HG02943 (cell line): ENCODE results near the gene CRTAC1.

ENCODE experiments used
- ATAC-seq: cut with Tn5 transposase; IDR thresholded peaks from one replicate; pipeline ENCODE4 v1.9.1; 2021; ENCODE audit warnings: mild to moderate bottlenecking, low read depth, moderate library complexity; ENCODE audit not compliant: unreplicated experiment

CRTAC1 gene

DNA sequence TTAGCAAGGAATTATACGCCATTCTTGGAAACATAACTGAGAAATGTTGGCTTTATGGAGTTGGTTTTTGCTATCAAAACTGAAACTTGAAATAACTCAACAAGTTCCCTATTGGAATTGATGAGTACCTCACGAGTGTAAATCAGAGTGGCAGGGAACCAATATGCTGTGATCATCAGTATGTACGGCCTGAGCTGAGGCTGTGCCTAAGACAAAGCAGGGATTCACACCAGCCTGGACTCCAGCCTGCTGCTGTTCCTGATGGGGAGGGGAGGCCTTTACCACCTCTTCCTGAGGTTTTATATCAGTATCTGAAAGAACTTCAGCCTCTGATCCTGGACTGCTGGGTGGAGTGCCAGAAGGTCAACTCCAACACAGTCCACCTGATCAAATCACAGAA is 52.7 kb downstream of the CRTAC1 start:
- no peak for ATAC-seq

GRCh38 chr10:97975598-97975997 is 54.8 kb downstream of the CRTAC1 start:
- no peak for ATAC-seq

- no peak for ATAC-seq
Measured at GRCh38 chr10:97974526-97975525, 55.6 kb downstream of the CRTAC1 start.

GRCh38 chr10:97974100-97974499 is 56.3 kb downstream of the CRTAC1 start:
- no peak for ATAC-seq

- no peak for ATAC-seq
Measured at GRCh38 chr10:97969538-97970079, 60.8 kb downstream of the CRTAC1 start.

DNA sequence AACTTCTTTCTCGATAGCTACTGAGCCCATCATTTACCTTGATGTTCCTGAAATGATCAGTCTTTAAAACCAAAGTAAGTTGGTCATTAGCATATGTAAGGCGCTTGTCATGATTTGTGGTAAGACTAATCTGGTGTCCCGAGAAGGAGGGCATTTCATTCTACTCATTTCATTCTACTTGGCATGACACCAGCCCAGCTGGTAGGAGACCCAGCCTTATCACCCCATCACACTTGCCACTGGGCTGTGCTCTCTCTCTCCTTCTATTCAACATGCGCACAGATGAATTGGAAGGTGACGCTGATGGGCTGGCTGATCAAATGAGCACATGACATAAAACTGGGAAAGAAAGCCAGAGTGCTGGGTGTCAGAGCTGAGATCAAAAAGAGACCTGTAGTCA is 65.7 kb downstream of the CRTAC1 start:
- no peak for ATAC-seq

- no peak for ATAC-seq
Measured at GRCh38 chr10:97961945-97962344, 68.5 kb downstream of the CRTAC1 start.

GRCh38 chr10:97960269-97961056 is 70.0 kb downstream of the CRTAC1 start:
- ATAC-seq: no peak

- ATAC-seq: no peak
Measured at GRCh38 chr10:97949462-97949861, 81.0 kb downstream of the CRTAC1 start.

GRCh38 chr10:97948822-97949221 is 81.6 kb downstream of the CRTAC1 start:
- no peak for ATAC-seq

DNA sequence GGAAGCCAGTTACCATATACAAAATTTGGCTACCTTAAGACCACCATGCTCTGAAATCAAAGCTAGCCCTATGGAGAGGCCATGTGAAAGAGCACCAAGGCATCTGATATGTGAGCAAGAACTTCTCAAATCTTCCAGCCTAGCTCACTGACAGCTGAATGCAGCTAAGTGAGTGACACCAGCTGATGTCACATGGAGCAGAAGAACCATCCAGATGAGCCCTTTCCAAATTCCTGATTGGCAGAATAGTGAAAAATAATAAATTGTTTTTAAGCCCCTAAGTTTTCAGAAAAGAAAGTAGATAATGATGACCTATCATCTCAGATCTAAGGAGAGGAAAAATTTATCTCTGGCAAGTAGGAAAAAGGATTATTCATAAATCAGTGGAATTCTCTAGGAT is 85.6 kb downstream of the CRTAC1 start:
- ATAC-seq: no peak

DNA sequence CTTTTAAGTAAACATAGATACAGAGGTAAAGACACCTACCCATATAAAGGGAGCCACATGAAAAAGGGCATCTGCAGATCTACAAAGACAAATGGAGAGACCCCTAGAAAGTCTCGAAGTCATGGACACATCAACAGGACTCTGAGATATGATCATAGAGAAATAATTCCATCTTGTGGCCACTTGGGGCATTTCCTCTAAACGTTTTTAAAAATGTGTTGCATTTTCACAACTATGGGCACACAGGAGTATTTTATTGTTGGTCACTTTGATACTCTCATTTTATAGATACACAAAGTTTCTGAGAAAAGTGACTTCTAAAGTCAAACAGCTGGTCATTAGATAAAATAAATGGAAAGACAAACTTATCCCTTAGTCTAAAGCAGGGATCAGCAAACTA is 87.1 kb downstream of the CRTAC1 start:
- ATAC-seq: no peak

GRCh38 chr10:97940534-97940933 is 89.9 kb downstream of the CRTAC1 start:
- no peak for ATAC-seq

DNA sequence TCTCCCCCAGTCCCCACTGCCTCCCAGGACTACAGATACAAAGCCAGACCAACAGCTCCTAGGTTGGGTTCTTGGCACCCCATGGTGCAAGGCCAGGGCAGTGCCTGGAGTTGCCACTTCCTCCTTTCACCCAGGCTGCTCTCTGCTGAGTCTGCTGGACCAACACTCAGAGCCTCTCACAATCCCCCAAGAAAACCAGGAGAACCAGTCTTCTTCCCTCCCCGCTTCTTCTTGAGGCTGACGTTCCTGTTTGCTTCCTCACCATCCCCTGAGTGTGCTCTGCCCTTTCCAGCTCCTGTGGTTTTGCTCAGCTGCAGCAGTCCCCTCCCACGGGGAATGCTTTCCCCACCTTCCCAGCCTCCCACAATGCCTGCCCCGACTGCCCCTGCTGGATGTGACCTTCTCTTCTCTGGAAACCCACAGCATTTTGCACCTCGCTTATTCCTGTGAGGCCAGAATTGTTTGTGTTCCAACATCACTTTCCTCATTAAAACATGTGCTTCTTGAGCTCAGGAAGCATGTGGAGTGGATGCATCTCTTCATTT is 90.9 kb downstream of the CRTAC1 start:
- ATAC-seq: no peak

GRCh38 chr10:97937928-97938327 is 92.5 kb downstream of the CRTAC1 start:
- no peak for ATAC-seq

GRCh38 chr10:97937054-97937453 is 93.4 kb downstream of the CRTAC1 start:
- no peak for ATAC-seq

DNA sequence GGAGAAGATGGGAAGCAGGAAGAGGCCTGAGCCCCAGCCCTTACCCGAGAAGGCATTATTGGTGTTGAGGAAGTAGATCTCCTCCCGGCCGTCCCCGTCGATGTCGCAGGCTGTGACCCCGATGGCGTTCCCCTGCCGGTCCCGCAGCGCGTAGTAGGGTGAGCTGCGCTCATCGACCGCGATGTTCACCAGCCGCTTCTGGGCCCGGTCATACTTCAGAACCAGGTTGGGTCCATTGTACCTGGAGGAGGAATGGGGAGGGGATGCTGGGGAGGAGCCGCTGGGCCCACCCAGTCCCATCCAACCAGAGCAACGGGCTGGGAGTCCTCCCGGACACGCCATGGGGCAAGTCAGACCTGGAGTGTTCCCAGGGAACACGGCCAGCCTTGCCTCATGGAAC is 94.3 kb downstream of the CRTAC1 start:
- ATAC-seq: no peak

DNA sequence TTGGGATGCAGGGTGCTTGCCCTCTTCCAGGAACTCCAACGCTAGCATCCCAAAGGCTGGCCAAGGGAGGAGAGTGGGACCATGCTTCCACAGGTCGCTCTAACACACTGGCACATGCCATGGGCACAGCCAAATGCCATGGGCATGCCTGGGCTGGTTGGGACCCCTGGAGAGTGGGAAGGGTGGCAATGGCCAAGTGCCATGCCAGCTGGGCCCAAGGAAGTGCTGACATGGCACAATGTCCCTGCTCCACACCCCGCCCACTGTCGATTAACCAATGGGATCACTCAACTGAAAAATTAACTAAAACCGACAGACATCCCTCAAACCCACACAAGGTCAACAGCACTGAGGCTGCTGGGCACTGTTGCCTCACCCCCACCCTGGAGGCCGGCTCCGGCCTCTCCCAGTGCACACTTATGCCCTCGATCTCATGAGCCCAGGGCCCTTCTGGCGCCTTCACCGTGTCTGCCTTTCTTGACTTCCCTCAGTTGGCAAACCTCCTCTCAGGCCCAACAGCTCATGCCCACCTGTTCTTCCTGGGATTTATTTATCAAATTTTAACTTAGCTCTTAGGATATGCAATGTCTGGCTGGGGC is 97.4 kb downstream of the CRTAC1 start:
- ATAC-seq: no peak

DNA sequence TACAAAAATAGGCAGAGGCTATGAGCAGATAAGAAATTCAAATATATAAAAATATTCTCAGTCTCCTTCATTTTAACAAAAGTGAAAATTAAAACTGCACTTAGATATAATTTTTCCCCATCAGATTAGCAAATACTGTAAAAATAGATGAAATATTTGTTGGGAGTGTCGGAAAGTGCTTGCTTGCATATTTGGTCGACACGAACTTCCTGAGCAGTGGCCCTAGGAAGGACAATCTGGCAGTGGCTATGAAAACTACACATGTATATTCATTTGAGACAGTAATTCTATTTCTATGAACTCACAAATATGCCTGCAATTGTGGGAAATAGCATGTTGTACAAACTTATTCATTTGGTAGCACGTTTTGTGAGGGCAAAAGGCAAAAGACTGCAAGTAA is 99.4 kb downstream of the CRTAC1 start:
- ATAC-seq: no peak

- ATAC-seq: no peak
Measured at GRCh38 chr10:97928897-97929296, 101.5 kb downstream of the CRTAC1 start.

DNA sequence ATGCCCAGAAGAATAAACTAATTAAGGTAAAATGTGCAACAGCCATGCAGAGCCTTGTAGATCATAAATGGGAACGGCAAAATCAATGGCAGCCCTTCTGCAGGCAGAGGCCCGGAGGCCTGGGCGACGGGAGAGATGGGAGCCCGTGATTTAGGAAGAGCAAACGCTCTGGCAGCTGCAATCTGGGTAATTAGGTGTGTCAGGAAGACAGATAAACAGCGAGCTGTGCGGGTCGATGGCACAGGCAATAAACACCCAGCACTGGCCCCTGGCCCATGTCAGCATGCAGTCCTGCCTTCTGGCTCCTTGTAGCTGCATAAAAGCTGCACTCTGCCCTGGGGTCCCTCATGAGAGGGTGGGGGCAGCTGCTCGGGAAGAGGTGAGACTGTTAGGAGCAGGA is 102.8 kb downstream of the CRTAC1 start:
- no peak for ATAC-seq
